ENCODE data around the gene GFM2. TPM values are rescaled to one million over a fixed set of nuclear protein-coding genes. Genes with fewer than 3 reads are reported as not detected.
A peak's percentile ranks its signal among the peaks of the same experiment; 100 is the strongest.
"Not testable (repeated sequence)": the region's sequence is repeated elsewhere in the genome, so short reads cannot be mapped to it uniquely, and the experiment has no call there.

The GFM2 gene
- polyA plus RNA-seq, 1 of the 3 experiments (the other 2 are of a cell fraction), result 29.5 TPM

- ChIA-PET POLR2A (no interaction called here), CTCF (no interaction called here)
- H2AFZ ChIP-seq (ENCODE audit: low read depth), result no peak overlapping the region
- H3K4me3 ChIP-seq (ENCODE audit: low read depth in 2 of 2, low read length in 1 of 2), result no peak overlapping the region
- no peaks in the 10 kb centered on the region for H3K9me3 ChIP-seq
- H3K79me2 ChIP-seq (ENCODE audit: insufficient read depth), result no peaks in the 10 kb centered on the region
- H3K4me2 ChIP-seq, result no peak overlapping the region
- no peak overlapping the region for H3K27ac ChIP-seq (ENCODE audit: low read depth in 2 of 2, low read length in 1 of 2)
- H3K9ac ChIP-seq, result no peak overlapping the region
- no peaks in the 10 kb centered on the region for H4K20me1 ChIP-seq (ENCODE audit: insufficient read depth)
- H3K4me1 ChIP-seq (ENCODE audit: control insufficient read depth in 1 of 2, insufficient read depth in 2 of 2, low read depth in 1 of 2, low read length in 1 of 2), result no peaks in the 10 kb centered on the region
- no peaks in the 10 kb centered on the region for H3K9me2 ChIP-seq
- H3K36me3 ChIP-seq (replicated peaks in 1 of 2; ENCODE audit: control insufficient read depth in 1 of 2, insufficient read depth in 2 of 2, low read length in 1 of 2), result peaks cover 2 to 19% of the 10 kb centered on the region in 2 experiments
- H3K27me3 ChIP-seq (ENCODE audit: insufficient read depth), result no peaks in the 10 kb centered on the region
- no peak for DNase-seq
- no peak for TF ChIP-seq MXI1 (IDR thresholded peaks at IDR 0.05; ENCODE audit: low read depth, low read length)
- TF ChIP-seq NRF1 (IDR thresholded peaks at IDR 0.05; ENCODE audit: low read depth, low read length), result no peak
- TF ChIP-seq IRF3 (IDR thresholded peaks at IDR 0.05; ENCODE audit: low read depth, low read length), result no peak
- no peak for TF ChIP-seq PBX3 (IDR thresholded peaks at IDR 0.05)
- TF ChIP-seq USF1 (IDR thresholded peaks at IDR 0.05; ENCODE audit: borderline replicate concordance, low read depth), result peak; percentile 33; the same call in 1 of the 2 replicates
- TF ChIP-seq TCF12 (IDR thresholded peaks at IDR 0.05), result no peak
- no peak for TF ChIP-seq GATA2 (CRISPR knock-in tag; IDR thresholded peaks at IDR 0.05)
- no peak for TF ChIP-seq RFX5 (IDR thresholded peaks at IDR 0.05; ENCODE audit: low read length)
- WGBS (ENCODE audit: low lambda C conversion rate), result 86% methylated on average over 12 of the region's 21 CpGs
- peaks cover 3% of the 10 kb centered on the region for H3F3A ChIP-seq (replicated peaks; ENCODE audit: insufficient read depth)
Measured at GRCh38 chr5:74798977-74799911, 32.3 kb upstream of the GFM2 start.

GRCh38 chr5:74791669-74792068 is 24.8 kb upstream of the GFM2 start:
- H3K27ac ChIP-seq (ENCODE audit: low read depth in 2 of 2, low read length in 1 of 2); H3K4me1 ChIP-seq (ENCODE audit: control insufficient read depth in 1 of 2, insufficient read depth in 2 of 2, low read depth in 1 of 2, low read length in 1 of 2); POLR2A ChIA-PET; H3K9ac ChIP-seq; H2AFZ ChIP-seq (ENCODE audit: low read depth); H3K36me3 ChIP-seq (replicated peaks in 1 of 2; ENCODE audit: control insufficient read depth in 1 of 2, insufficient read depth in 2 of 2, low read length in 1 of 2); H3K4me3 ChIP-seq (ENCODE audit: low read depth in 2 of 2, low read length in 1 of 2); H3F3A ChIP-seq (replicated peaks; ENCODE audit: insufficient read depth); H3K9me2 ChIP-seq; H3K79me2 ChIP-seq (ENCODE audit: insufficient read depth); CTCF ChIA-PET; DNase-seq; H4K20me1 ChIP-seq (ENCODE audit: insufficient read depth); H3K9me3 ChIP-seq; H3K4me2 ChIP-seq; H3K27me3 ChIP-seq (ENCODE audit: insufficient read depth): not testable (repeated sequence)
- WGBS (ENCODE audit: low lambda C conversion rate), result 90% methylated on average over 3 of the region's 3 CpGs
